ENCODE results near the gene PMIS2. TPM values are rescaled to one million over a fixed set of nuclear protein-coding genes. Genes with fewer than 3 reads are reported as not detected.

The PMIS2 gene
- total RNA-seq, 1 donor from 2014 or later: not detected

DNA sequence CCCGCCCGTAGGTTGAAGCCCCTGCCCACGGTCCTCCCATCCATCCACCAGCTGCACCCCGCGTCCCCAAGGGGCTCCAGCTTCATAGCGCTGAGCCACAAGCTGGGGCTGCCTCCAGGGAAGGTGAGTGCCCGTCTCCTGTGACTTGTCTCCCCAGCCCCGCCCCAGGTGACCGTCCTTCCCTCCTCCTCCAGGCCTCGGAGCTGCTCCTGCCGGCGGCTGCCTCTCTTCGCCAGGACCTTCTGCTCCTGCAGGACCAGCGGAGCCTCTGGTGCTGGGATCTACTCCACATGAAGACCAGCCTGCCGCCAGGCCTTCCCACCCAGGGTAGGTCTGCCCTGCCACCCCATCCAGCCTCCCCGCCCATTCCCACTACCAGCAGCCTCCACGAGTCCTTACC lies 34.0 kb downstream of the PMIS2 start:
- Histone ChIP-seq H3K9me3 (ENCODE audit: insufficient read depth, low read depth, low read length) (no peaks in the 10 kb centered on the region), H3K9ac (ENCODE audit: low read length) (no peak overlapping the region), H3K4me2 (ENCODE audit: low read length) (no peak overlapping the region), H3K27me3 (ENCODE audit: insufficient read depth, low read length) (no peaks in the 10 kb centered on the region), H4K20me1 (ENCODE audit: insufficient read depth, low read length) (no peaks in the 10 kb centered on the region), H3K4me1 (ENCODE audit: insufficient read depth, low read length) (no peaks in the 10 kb centered on the region), H3K4me3 (ENCODE audit: insufficient read depth, low read depth, low read length) (no peak overlapping the region), H3K36me3 (ENCODE audit: insufficient read depth, low read length) (peaks cover 2% of the 10 kb centered on the region), H3K79me2 (ENCODE audit: insufficient read depth, low read length) (no peaks in the 10 kb centered on the region), H3K27ac (ENCODE audit: low read depth, low read length) (no peak overlapping the region), H2AFZ (ENCODE audit: low read depth, low read length) (no peak overlapping the region)
- Mint-ChIP-seq H3K9me3 (ENCODE audit: unreplicated experiment) (no peaks in the 10 kb centered on the region), H3K36me3 (ENCODE audit: low read depth, unreplicated experiment) (peaks cover 4% of the 10 kb centered on the region), H3K4me3 (ENCODE audit: unreplicated experiment) (no peak overlapping the region), H3K4me1 (ENCODE audit: low read depth, unreplicated experiment) (no peaks in the 10 kb centered on the region), H3K27ac (ENCODE audit: unreplicated experiment) (no peak overlapping the region), H3K27me3 (ENCODE audit: low read depth, unreplicated experiment) (peaks cover 1% of the 10 kb centered on the region)
- DNase-seq (ENCODE audit: low read depth) (no peak), FAIRE-seq (no peak)
- TF ChIP-seq EZH2 (IDR thresholded peaks at IDR 0.05; ENCODE audit: insufficient read depth, low read length): no peak
- TF ChIP-seq, protein P1, sequence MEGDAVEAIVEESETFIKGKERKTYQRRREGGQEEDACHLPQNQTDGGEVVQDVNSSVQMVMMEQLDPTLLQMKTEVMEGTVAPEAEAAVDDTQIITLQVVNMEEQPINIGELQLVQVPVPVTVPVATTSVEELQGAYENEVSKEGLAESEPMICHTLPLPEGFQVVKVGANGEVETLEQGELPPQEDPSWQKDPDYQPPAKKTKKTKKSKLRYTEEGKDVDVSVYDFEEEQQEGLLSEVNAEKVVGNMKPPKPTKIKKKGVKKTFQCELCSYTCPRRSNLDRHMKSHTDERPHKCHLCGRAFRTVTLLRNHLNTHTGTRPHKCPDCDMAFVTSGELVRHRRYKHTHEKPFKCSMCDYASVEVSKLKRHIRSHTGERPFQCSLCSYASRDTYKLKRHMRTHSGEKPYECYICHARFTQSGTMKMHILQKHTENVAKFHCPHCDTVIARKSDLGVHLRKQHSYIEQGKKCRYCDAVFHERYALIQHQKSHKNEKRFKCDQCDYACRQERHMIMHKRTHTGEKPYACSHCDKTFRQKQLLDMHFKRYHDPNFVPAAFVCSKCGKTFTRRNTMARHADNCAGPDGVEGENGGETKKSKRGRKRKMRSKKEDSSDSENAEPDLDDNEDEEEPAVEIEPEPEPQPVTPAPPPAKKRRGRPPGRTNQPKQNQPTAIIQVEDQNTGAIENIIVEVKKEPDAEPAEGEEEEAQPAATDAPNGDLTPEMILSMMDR (IDR thresholded peaks at IDR 0.05; ENCODE audit: insufficient read depth, low read depth, low read length): no peak

DNA sequence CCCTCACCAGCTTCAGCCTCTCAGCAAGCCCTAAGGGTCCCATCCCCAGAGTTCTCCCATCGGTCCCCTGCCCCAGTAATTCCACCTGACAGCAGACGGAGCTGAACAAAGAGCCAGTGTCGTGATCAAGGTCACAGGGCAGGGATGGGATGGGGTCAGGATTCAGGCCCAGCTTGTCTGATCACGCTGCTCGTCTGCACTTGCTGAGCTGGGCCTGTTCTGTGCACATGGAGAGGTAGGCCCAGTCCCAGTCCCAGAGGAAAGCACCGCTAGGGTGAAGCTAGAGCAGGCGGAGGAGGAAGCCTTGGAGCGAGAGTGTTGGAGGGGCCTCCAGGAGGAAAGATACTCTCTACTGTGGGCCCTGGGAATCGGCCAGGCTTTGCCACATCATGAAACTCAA lies 35.7 kb downstream of the PMIS2 start:
- H3K9me3 ChIP-seq (ENCODE audit: insufficient read depth, low read depth, low read length): no peaks in the 10 kb centered on the region
- no peak overlapping the region for H2AFZ ChIP-seq (ENCODE audit: low read depth, low read length)
- H3K9ac ChIP-seq (ENCODE audit: low read length): no peak overlapping the region
- H3K4me3 Mint-ChIP-seq (ENCODE audit: unreplicated experiment): no peak overlapping the region
- FAIRE-seq: no peak
- H3K4me2 ChIP-seq (ENCODE audit: low read length): no peak overlapping the region
- peaks cover 4% of the 10 kb centered on the region for H3K36me3 Mint-ChIP-seq (ENCODE audit: low read depth, unreplicated experiment)
- H3K27me3 ChIP-seq (ENCODE audit: insufficient read depth, low read length): no peaks in the 10 kb centered on the region
- H3K27ac ChIP-seq (ENCODE audit: low read depth, low read length): no peak overlapping the region
- no peaks in the 10 kb centered on the region for H3K79me2 ChIP-seq (ENCODE audit: insufficient read depth, low read length)
- H3K27ac Mint-ChIP-seq (ENCODE audit: unreplicated experiment): no peak overlapping the region
- no peaks in the 10 kb centered on the region for H3K4me1 ChIP-seq (ENCODE audit: insufficient read depth, low read length)
- no peaks in the 10 kb centered on the region for H3K4me1 Mint-ChIP-seq (ENCODE audit: low read depth, unreplicated experiment)
- TF ChIP-seq EZH2 (IDR thresholded peaks at IDR 0.05; ENCODE audit: insufficient read depth, low read length): no peak
- TF ChIP-seq, protein P1 (IDR thresholded peaks at IDR 0.05; ENCODE audit: insufficient read depth, low read depth, low read length): no peak
- no peaks in the 10 kb centered on the region for H3K27me3 Mint-ChIP-seq (ENCODE audit: low read depth, unreplicated experiment)
- H3K9me3 Mint-ChIP-seq (ENCODE audit: unreplicated experiment): no peaks in the 10 kb centered on the region
- DNase-seq (ENCODE audit: low read depth): no peak
- H4K20me1 ChIP-seq (ENCODE audit: insufficient read depth, low read length): no peaks in the 10 kb centered on the region
- H3K4me3 ChIP-seq (ENCODE audit: insufficient read depth, low read depth, low read length): no peak overlapping the region
- H3K36me3 ChIP-seq (ENCODE audit: insufficient read depth, low read length): peaks cover 2% of the 10 kb centered on the region

- Histone ChIP-seq H3K36me3 (ENCODE audit: insufficient read depth, low read length) (peaks cover 2% of the 10 kb centered on the region), H4K20me1 (ENCODE audit: insufficient read depth, low read length) (no peaks in the 10 kb centered on the region), H3K4me3 (ENCODE audit: insufficient read depth, low read depth, low read length) (no peak overlapping the region), H3K27me3 (ENCODE audit: insufficient read depth, low read length) (no peaks in the 10 kb centered on the region), H3K9me3 (ENCODE audit: insufficient read depth, low read depth, low read length) (no peaks in the 10 kb centered on the region), H3K79me2 (ENCODE audit: insufficient read depth, low read length) (no peaks in the 10 kb centered on the region), H3K27ac (ENCODE audit: low read depth, low read length) (no peak overlapping the region), H3K9ac (ENCODE audit: low read length) (no peak overlapping the region), H3K4me2 (ENCODE audit: low read length) (no peak overlapping the region), H2AFZ (ENCODE audit: low read depth, low read length) (no peak overlapping the region), H3K4me1 (ENCODE audit: insufficient read depth, low read length) (no peaks in the 10 kb centered on the region)
- Mint-ChIP-seq H3K36me3 (ENCODE audit: low read depth, unreplicated experiment) (peaks cover 4% of the 10 kb centered on the region), H3K4me3 (ENCODE audit: unreplicated experiment) (no peak overlapping the region), H3K9me3 (ENCODE audit: unreplicated experiment) (no peaks in the 10 kb centered on the region), H3K4me1 (ENCODE audit: low read depth, unreplicated experiment) (no peaks in the 10 kb centered on the region), H3K27me3 (ENCODE audit: low read depth, unreplicated experiment) (no peaks in the 10 kb centered on the region), H3K27ac (ENCODE audit: unreplicated experiment) (no peak overlapping the region)
- no peak for TF ChIP-seq EZH2 (IDR thresholded peaks at IDR 0.05; ENCODE audit: insufficient read depth, low read length)
- FAIRE-seq (no peak), DNase-seq (ENCODE audit: low read depth) (no peak)
These were observed 36.8 kb downstream of the PMIS2 start for GRCh38 chr19:35622750-35623149.
